Activated B cell treated with CpG ODN at 0.5 μM for 24 hours (primary cell): ENCODE data around the gene SNAPC5. TPM values are rescaled to one million over a fixed set of nuclear protein-coding genes. Genes with fewer than 3 reads are reported as not detected.
"Not testable (repeated sequence)": the region's sequence is repeated elsewhere in the genome, so short reads cannot be mapped to it uniquely, and the experiment has no call there.

Experiments used
- ATAC-seq: fragments of 200-7000 bp; cut with Tn5 transposase; one replicate; pipeline ENCODE4 v1.10.0; 2021; ENCODE audit warnings: low read depth, mild to moderate bottlenecking, moderate library complexity
- CTCF ChIA-PET: fragments of 350-600 bp; sonication (Branson Sonifier 250); formaldehyde crosslinking; loops from one replicate; lab custom pipeline; 2021; ENCODE audit warnings: antibody characterized with exemption; lab: Charles Lee
- POLR2A ChIA-PET: fragments of 350-600 bp; sonication (Branson Sonifier 250); formaldehyde crosslinking; loops from one replicate; lab custom pipeline; 2021; ENCODE audit warnings: antibody characterized with exemption; lab: Charles Lee
- DNase-seq: peaks from one replicate; pipeline ENCODE4 v3.0.0; 2022
- H3K27ac Mint-ChIP-seq: one replicate; pipeline ENCODE4 v1.8.0; 2020; ENCODE audit warnings: mixed read lengths
- H3K27me3 Mint-ChIP-seq: one replicate; pipeline ENCODE4 v1.8.0; 2021; ENCODE audit warnings: mixed read lengths
- H3K36me3 Mint-ChIP-seq: one replicate; pipeline ENCODE4 v1.8.0; 2021; ENCODE audit warnings: low read depth, mixed read lengths
- H3K4me1 Mint-ChIP-seq: one replicate; pipeline ENCODE4 v1.8.0; 2021; ENCODE audit warnings: mixed read lengths
- H3K4me3 Mint-ChIP-seq: one replicate; pipeline ENCODE4 v1.8.0; 2020; ENCODE audit warnings: mild to moderate bottlenecking, mixed read lengths
- H3K9me3 Mint-ChIP-seq: one replicate; pipeline ENCODE4 v1.8.0; 2020; ENCODE audit warnings: mixed read lengths
- CTCF ChIP-seq: fragments of 200-600 bp; IDR thresholded peaks from one replicate; pipeline ENCODE4 v1.8.0; 2022; ENCODE audit warnings: antibody characterized with exemption, mild to moderate bottlenecking
- intact Hi-C: fragments of 100-400 bp; cut with micrococcal nuclease; formaldehyde crosslinking; loops from one replicate; pipeline ENCODE4 v1.15.1; 2024
- total RNA-seq: library from RNA; stranded (reverse); gene quantifications from 2 replicates; pipeline ENCODE4 v1.2.3, GENCODE V29; 2022

The SNAPC5 gene
- total RNA-seq, 1 donor from 2014 or later, result 28.5 TPM

- intact Hi-C loops, result no loop called here
- Mint-ChIP-seq H3K27ac (no peak overlapping the region), H3K9me3 (no peaks in the 10 kb centered on the region), H3K4me3 (no peak overlapping the region), H3K4me1 (peaks cover 11% of the 10 kb centered on the region), H3K36me3 (peaks cover 30% of the 10 kb centered on the region), H3K27me3 (no peaks in the 10 kb centered on the region)
- no peak for ATAC-seq
- no peak for TF ChIP-seq CTCF
- no peak for DNase-seq
- CTCF ChIA-PET, result interaction anchor here (0.6 kb wide), 1 partner anchor 67 kb away, joined by 3 read pairs; no protein-coding TSS in a partner anchor
- POLR2A ChIA-PET, result interaction anchor here (0.6 kb wide), 2 partner anchors 548 to 1801 kb away, joined by 5 to 6 read pairs; no protein-coding TSS in a partner anchor
Observed at GRCh38 chr15:66462627-66463026, 34.9 kb downstream of the SNAPC5 start.

GRCh38 chr15:66461917-66462316 lies 35.6 kb downstream of the SNAPC5 start:
- intact Hi-C loops, result no loop called here
- ChIA-PET POLR2A (interaction anchor here (0.6 kb wide), 1 partner anchor 1802 kb away, joined by 5 read pairs; no protein-coding TSS in a partner anchor), CTCF (interaction anchor here (0.6 kb wide), 1 partner anchor 66 kb away, joined by 3 read pairs; no protein-coding TSS in a partner anchor)
- Mint-ChIP-seq H3K4me3 (no peak overlapping the region), H3K27ac (no peak overlapping the region), H3K9me3 (no peaks in the 10 kb centered on the region), H3K4me1 (peaks cover 14% of the 10 kb centered on the region), H3K27me3 (no peaks in the 10 kb centered on the region), H3K36me3 (peaks cover 27% of the 10 kb centered on the region)
- TF ChIP-seq CTCF, result no peak
- no peak for ATAC-seq
- no peak for DNase-seq

- H3K9me3 Mint-ChIP-seq, H3K27ac Mint-ChIP-seq, ATAC-seq, CTCF ChIA-PET, intact Hi-C loops, H3K4me3 Mint-ChIP-seq, H3K27me3 Mint-ChIP-seq, DNase-seq, POLR2A ChIA-PET: not testable (repeated sequence)
- H3K36me3 Mint-ChIP-seq, result peaks cover 23% of the 10 kb centered on the region
- H3K4me1 Mint-ChIP-seq, result peaks cover 15% of the 10 kb centered on the region
Observed at GRCh38 chr15:66461294-66461693, 36.3 kb downstream of the SNAPC5 start.

- peaks cover 10% of the 10 kb centered on the region for H3K4me1 Mint-ChIP-seq
- no peaks in the 10 kb centered on the region for H3K9me3 Mint-ChIP-seq
- ATAC-seq (no peak), DNase-seq (no peak)
- ChIA-PET POLR2A (interaction anchor here (0.7 kb wide), 1 partner anchor 645 kb away, joined by 3 read pairs; no protein-coding TSS in a partner anchor), CTCF (no interaction called here)
- intact Hi-C loops, result no loop called here
- no peaks in the 10 kb centered on the region for H3K27me3 Mint-ChIP-seq
- peaks cover 23% of the 10 kb centered on the region for H3K36me3 Mint-ChIP-seq
- no peak for TF ChIP-seq CTCF
- no peak overlapping the region for H3K4me3 Mint-ChIP-seq
- no peak overlapping the region for H3K27ac Mint-ChIP-seq
Observed at GRCh38 chr15:66459818-66460615, 37.5 kb downstream of the SNAPC5 start.

- intact Hi-C loops, result no loop called here
- Mint-ChIP-seq H3K4me3 (no peak overlapping the region), H3K27me3 (no peaks in the 10 kb centered on the region), H3K27ac (no peak overlapping the region), H3K4me1 (peaks cover 10% of the 10 kb centered on the region), H3K9me3 (no peaks in the 10 kb centered on the region), H3K36me3 (peaks cover 22% of the 10 kb centered on the region)
- ChIA-PET POLR2A (no interaction called here), CTCF (no interaction called here)
- no peak for TF ChIP-seq CTCF
- no peak for ATAC-seq
- no peak for DNase-seq
Observed at GRCh38 chr15:66456211-66456610, 41.4 kb downstream of the SNAPC5 start.
